Karpas-422 (cell line): ENCODE results near the gene KLK1. TPM values are rescaled to one million over a fixed set of nuclear protein-coding genes. Genes with fewer than 3 reads are reported as not detected.
"Not testable (repeated sequence)": the region's sequence is repeated elsewhere in the genome, so short reads cannot be mapped to it uniquely, and the experiment has no call there.

Experiments used
- DNase-seq: peaks from one replicate; pipeline ENCODE4 v3.0.0-alpha.2; 2015
- H2AFZ ChIP-seq: fragments of 200-600 bp; sonication (generic); 2 replicates; pipeline ENCODE4 v1.6.1; 2014; ENCODE audit warnings: antibody characterized with exemption, low read length, mixed read lengths
- H3K27ac ChIP-seq: fragments of 200-600 bp; sonication (generic); 2 replicates; pipeline ENCODE4 v1.5.1; 2014; ENCODE audit warnings: mild to moderate bottlenecking, low read length, moderate library complexity
- H3K27me3 ChIP-seq: fragments of 200-600 bp; sonication (generic); 2 replicates; pipeline ENCODE4 v1.6.1; 2014; ENCODE audit warnings: low read length, mixed read lengths
- H3K36me3 ChIP-seq: fragments of 200-600 bp; sonication (generic); 2 replicates; pipeline ENCODE4 v1.6.1; 2014; ENCODE audit warnings: low read length, mixed read lengths; ENCODE audit not compliant: insufficient read depth
- H3K4me1 ChIP-seq: fragments of 200-600 bp; sonication (generic); 2 replicates; pipeline ENCODE4 v1.6.1; 2014; ENCODE audit warnings: mild to moderate bottlenecking, low read length, mixed read lengths
- H3K4me2 ChIP-seq: fragments of 200-600 bp; sonication (generic); 2 replicates; pipeline ENCODE4 v1.6.1; 2014; ENCODE audit warnings: low read length, low read depth, mild to moderate bottlenecking; ENCODE audit not compliant: poor library complexity, severe bottlenecking
- H3K4me3 ChIP-seq: fragments of 200-600 bp; sonication (generic); 2 replicates; pipeline ENCODE4 v1.5.1; 2014; ENCODE audit warnings: mild to moderate bottlenecking, antibody characterized with exemption, low read length, mixed read lengths
- H3K79me2 ChIP-seq: fragments of 200-600 bp; sonication (generic); 2 replicates; pipeline ENCODE4 v1.6.1; 2014; ENCODE audit warnings: mild to moderate bottlenecking, low read length, mixed read lengths
- H3K9ac ChIP-seq: fragments of 200-600 bp; sonication (generic); 2 replicates; pipeline ENCODE4 v1.6.0; 2014; ENCODE audit warnings: low read length
- H3K9me2 ChIP-seq: fragments of 200-600 bp; sonication (generic), shearing (Covaris generic); replicated peaks from 2 replicates; pipeline ENCODE4 v1.6.0; 2014; ENCODE audit warnings: mild to moderate bottlenecking, low read length, moderate library complexity; ENCODE audit not compliant: insufficient read depth
- H3K9me3 ChIP-seq: fragments of 300-700, 200-600 bp; sonication (generic); 2 replicates; pipeline ENCODE4 v1.6.1; 2014; ENCODE audit warnings: low read length, mixed read lengths
- H4K20me1 ChIP-seq: fragments of 200-600 bp; sonication (generic); 2 replicates; pipeline ENCODE4 v1.6.1; 2014; ENCODE audit warnings: mild to moderate bottlenecking, antibody characterized with exemption, low read length, low read depth; ENCODE audit not compliant: insufficient read depth
- total RNA-seq: library from RNA; depleted of rRNA; stranded (reverse); fragments of >200 nt; shearing (Covaris generic); gene quantifications from 2 replicates; pipeline ENCODE4 v1.2.3, GENCODE V29; 2014; ENCODE audit warnings: low replicate concordance

Gene KLK1
- total RNA-seq, 1 experiment from 2014 or later: not detected

GRCh38 chr19:50815439-50815838 lies 8.1 kb downstream of the KLK1 start:
- Histone ChIP-seq H3K9ac (no peak overlapping the region), H3K27me3 (peaks cover 4% of the 10 kb centered on the region; the same call in 1 of the 2 replicates), H3K27ac (no peak overlapping the region), H3K4me3 (no peak overlapping the region), H3K9me3 (peaks cover 3% of the 10 kb centered on the region; the same call in 1 of the 2 replicates), H3K79me2 (no peaks in the 10 kb centered on the region), H3K36me3 (no peaks in the 10 kb centered on the region), H4K20me1 (no peaks in the 10 kb centered on the region), H3K9me2 (no peaks in the 10 kb centered on the region), H2AFZ (no peak overlapping the region), H3K4me2 (no peak overlapping the region), H3K4me1 (peaks cover 16% of the 10 kb centered on the region)
- peak; percentile 46 for DNase-seq

GRCh38 chr19:50814883-50815282 lies 8.7 kb downstream of the KLK1 start:
- Histone ChIP-seq H4K20me1 (no peaks in the 10 kb centered on the region), H3K4me1 (peaks cover 10% of the 10 kb centered on the region), H2AFZ (no peak overlapping the region), H3K9ac (no peak overlapping the region), H3K4me3 (no peak overlapping the region), H3K79me2 (no peaks in the 10 kb centered on the region), H3K9me3 (peaks cover 3% of the 10 kb centered on the region; the same call in 1 of the 2 replicates), H3K4me2 (no peak overlapping the region), H3K27me3 (peaks cover 4% of the 10 kb centered on the region; the same call in 1 of the 2 replicates), H3K27ac (no peak overlapping the region), H3K9me2 (no peaks in the 10 kb centered on the region), H3K36me3 (no peaks in the 10 kb centered on the region)
- peak; percentile 39 for DNase-seq

- Histone ChIP-seq H3K27me3 (peaks cover 4% of the 10 kb centered on the region; the same call in 1 of the 2 replicates), H2AFZ (no peak overlapping the region), H3K4me1 (peaks cover 6% of the 10 kb centered on the region), H3K4me3 (no peak overlapping the region), H3K4me2 (no peak overlapping the region), H3K36me3 (no peaks in the 10 kb centered on the region), H3K79me2 (no peaks in the 10 kb centered on the region), H3K9ac (no peak overlapping the region), H3K9me2 (no peaks in the 10 kb centered on the region), H3K27ac (no peak overlapping the region), H3K9me3 (peaks cover 3% of the 10 kb centered on the region; the same call in 1 of the 2 replicates), H4K20me1 (no peaks in the 10 kb centered on the region)
- no peak for DNase-seq
These were observed 11.1 kb downstream of the KLK1 start for GRCh38 chr19:50812474-50812873.

- not testable (repeated sequence) for H3K9ac ChIP-seq, H3K36me3 ChIP-seq, H3K9me3 ChIP-seq, DNase-seq, H3K27me3 ChIP-seq, H2AFZ ChIP-seq, H3K27ac ChIP-seq, H3K4me2 ChIP-seq, H3K4me3 ChIP-seq, H4K20me1 ChIP-seq, H3K4me1 ChIP-seq, H3K9me2 ChIP-seq, H3K79me2 ChIP-seq
These were observed 11.9 kb downstream of the KLK1 start for GRCh38 chr19:50811622-50812238.

GRCh38 chr19:50808856-50809255 lies 14.7 kb downstream of the KLK1 start:
- peak; percentile 34 for DNase-seq
- no peaks in the 10 kb centered on the region for H3K9me3 ChIP-seq
- peaks cover under 1% of the 10 kb centered on the region for H3K36me3 ChIP-seq
- H3K9ac ChIP-seq: no peak overlapping the region
- H3K27me3 ChIP-seq: no peaks in the 10 kb centered on the region
- H2AFZ ChIP-seq: no peak overlapping the region
- H3K79me2 ChIP-seq: peaks cover 7% of the 10 kb centered on the region
- no peak overlapping the region for H3K4me2 ChIP-seq
- peaks cover under 1% of the 10 kb centered on the region; the same call in 1 of the 2 replicates for H4K20me1 ChIP-seq
- H3K9me2 ChIP-seq: no peaks in the 10 kb centered on the region
- peaks cover 8% of the 10 kb centered on the region for H3K4me1 ChIP-seq
- no peak overlapping the region for H3K27ac ChIP-seq
- no peak overlapping the region for H3K4me3 ChIP-seq

GRCh38 chr19:50804420-50805272 lies 18.9 kb downstream of the KLK1 start:
- no peaks in the 10 kb centered on the region for H3K27me3 ChIP-seq
- peak overlapping the region; percentile 88 for H3K4me2 ChIP-seq
- peak overlapping the region; percentile 83 for H3K27ac ChIP-seq
- peaks cover 35% of the 10 kb centered on the region for H3K36me3 ChIP-seq
- peaks cover 36% of the 10 kb centered on the region for H4K20me1 ChIP-seq
- DNase-seq: peak; percentile 100
- no peaks in the 10 kb centered on the region for H3K9me3 ChIP-seq
- H3K4me3 ChIP-seq: peak overlapping the region; percentile 83
- peaks cover 26% of the 10 kb centered on the region for H3K4me1 ChIP-seq
- no peaks in the 10 kb centered on the region for H3K9me2 ChIP-seq
- peaks cover 33% of the 10 kb centered on the region for H3K79me2 ChIP-seq
- H2AFZ ChIP-seq: peak overlapping the region; percentile 82
- H3K9ac ChIP-seq: peak overlapping the region; percentile 98

GRCh38 chr19:50803633-50804419 lies 19.8 kb downstream of the KLK1 start:
- peak overlapping the region; percentile 83 for H3K27ac ChIP-seq
- H3K4me1 ChIP-seq: peaks cover 26% of the 10 kb centered on the region
- H3K79me2 ChIP-seq: peaks cover 33% of the 10 kb centered on the region
- peak; percentile 83 for DNase-seq
- H3K4me3 ChIP-seq: peak overlapping the region; percentile 83
- no peaks in the 10 kb centered on the region for H3K9me2 ChIP-seq
- no peaks in the 10 kb centered on the region for H3K9me3 ChIP-seq
- H2AFZ ChIP-seq: no peak overlapping the region
- peak overlapping the region; percentile 98 for H3K9ac ChIP-seq
- H3K4me2 ChIP-seq: peak overlapping the region; percentile 88
- no peaks in the 10 kb centered on the region for H3K27me3 ChIP-seq
- H4K20me1 ChIP-seq: peaks cover 44% of the 10 kb centered on the region
- peaks cover 43% of the 10 kb centered on the region for H3K36me3 ChIP-seq

GRCh38 chr19:50801107-50801506 lies 22.5 kb downstream of the KLK1 start:
- peaks cover 65% of the 10 kb centered on the region for H3K36me3 ChIP-seq
- H3K9ac ChIP-seq: no peak overlapping the region
- H3K27me3 ChIP-seq: no peaks in the 10 kb centered on the region
- peaks cover 69% of the 10 kb centered on the region for H4K20me1 ChIP-seq
- no peaks in the 10 kb centered on the region for H3K9me3 ChIP-seq
- H3K27ac ChIP-seq: no peak overlapping the region
- peaks cover 33% of the 10 kb centered on the region for H3K79me2 ChIP-seq
- no peak overlapping the region for H2AFZ ChIP-seq
- H3K4me2 ChIP-seq: no peak overlapping the region
- H3K9me2 ChIP-seq: no peaks in the 10 kb centered on the region
- DNase-seq: no peak
- peaks cover 29% of the 10 kb centered on the region for H3K4me1 ChIP-seq
- no peak overlapping the region for H3K4me3 ChIP-seq
